Measurements from ENCODE around the gene FOXD1.

- TF ChIP-seq CTCF (IDR thresholded peaks at IDR 0.05): no peak
- TF ChIP-seq POLR2A (IDR thresholded peaks at IDR 0.05): no peak
Measured at GRCh38 chr5:73437777-73438644, 10.6 kb downstream of the FOXD1 start.

Measured in body of pancreas (tissue), 4 donors.